HepG2 (cell line): ENCODE results near the gene CRIM1. TPM values are rescaled to one million over a fixed set of nuclear protein-coding genes. Genes with fewer than 3 reads are reported as not detected.

Experiments
- ATAC-seq: fragments of 200-7000 bp; cut with Tn5 transposase; 3 replicates; pipeline ENCODE4 v1.9.1; 2020; ENCODE audit warnings: mild to moderate bottlenecking, moderate library complexity
- BruUV-seq: library from RNA; stranded (reverse); fragments of 400-500 nt; replicated peaks from 2 replicates; lab custom pipeline; 2021; lab: Mats Ljungman, UMichigan
- CTCF ChIA-PET: fragments of 300-600 bp; formaldehyde crosslinking; extraction: SDS; loops from one replicate; lab custom pipeline; 2021; ENCODE audit warnings: low total read pairs, inconsistent platforms, low intra/inter-chr PET ratio; lab: Yijun Ruan, JAX
- POLR2A ChIA-PET: fragments of 350-600 bp; sonication (Branson Sonifier 250); formaldehyde crosslinking; loops from one replicate; lab custom pipeline; 2020; ENCODE audit warnings: antibody characterized with exemption, inconsistent platforms; lab: Yijun Ruan, JAX
- DNase-seq: peaks from one replicate; pipeline ENCODE4 v3.0.0-alpha.2; 2015; ENCODE audit warnings: low spot score
- FAIRE-seq: peaks from 3 replicates; lab custom pipeline; 2011; peaks lifted over from hg19 to GRCh38; lab: Jason Lieb, UNC
- H2AFZ ChIP-seq: one replicate; pipeline ENCODE4 v1.6.1; 2011; ENCODE audit warnings: low read length, inconsistent platforms
- H3K27ac ChIP-seq: fragments of 300-600 bp; 3 replicates; pipeline ENCODE4 v1.8.0; 2011; ENCODE audit warnings: mixed run types, mild to moderate bottlenecking, mixed read lengths, low read length, inconsistent platforms; ENCODE audit not compliant: insufficient read depth; ENCODE audit errors: extremely low read length
- H3K27me3 ChIP-seq, 2 experiments: fragments of 200-600 bp in 1 of 2; 2 replicates in 1 of 2; 3 replicates in 1 of 2; pipeline versions ENCODE4 v1.6.0 to v1.8.0; 2011; ENCODE audit warnings: low read length in 2 of 2, mild to moderate bottlenecking in 2 of 2, moderate library complexity in 2 of 2, inconsistent platforms in 1 of 2; ENCODE audit not compliant: insufficient read depth in 2 of 2, control insufficient read depth in 1 of 2
- H3K36me3 ChIP-seq, 2 experiments: fragments of 200-600 bp in 1 of 2; replicated peaks in 1 of 2; 2 replicates in 1 of 2; 3 replicates in 1 of 2; pipeline versions ENCODE4 v1.5.1 to v1.8.0; 2011; ENCODE audit warnings: low read length in 2 of 2, inconsistent platforms in 1 of 2; ENCODE audit not compliant: insufficient read depth in 2 of 2, control insufficient read depth in 1 of 2
- H3K4me1 ChIP-seq: 2 replicates; pipeline ENCODE4 v1.5.1; 2012; ENCODE audit warnings: low read length, inconsistent platforms; ENCODE audit not compliant: insufficient read depth
- H3K4me2 ChIP-seq: 2 replicates; pipeline ENCODE4 v1.6.0; 2011; ENCODE audit warnings: low read depth, low read length, inconsistent platforms
- H3K4me3 ChIP-seq, 3 experiments: fragments of 200-600 bp in 1 of 3; sonication (generic), shearing (Covaris generic) in 1 of 3; replicated peaks in 1 of 3; 2 replicates each; pipeline ENCODE4 v1.5.1; 2011 to 2016; ENCODE audit warnings: low read length in 3 of 3, inconsistent platforms in 2 of 3, low read depth in 2 of 3, mild to moderate bottlenecking in 2 of 3, control low read depth in 1 of 3, mixed read lengths in 1 of 3; ENCODE audit not compliant: insufficient read depth in 1 of 3
- H3K79me2 ChIP-seq: one replicate; pipeline ENCODE4 v1.6.1; 2011; ENCODE audit warnings: low read length, inconsistent platforms; ENCODE audit not compliant: insufficient read depth
- H3K9ac ChIP-seq: 2 replicates; pipeline ENCODE4 v1.6.0; 2011; ENCODE audit warnings: mild to moderate bottlenecking, low read depth, low read length, inconsistent platforms; ENCODE audit not compliant: insufficient read depth
- H3K9me3 ChIP-seq: 2 replicates; pipeline ENCODE4 v1.5.1; 2012; ENCODE audit warnings: mild to moderate bottlenecking, low read length
- H4K20me1 ChIP-seq: 2 replicates; pipeline ENCODE4 v1.6.0; 2011; ENCODE audit warnings: inconsistent platforms, mild to moderate bottlenecking, low read length, moderate library complexity; ENCODE audit not compliant: insufficient read depth
- HHEX ChIP-seq: IDR thresholded peaks from 2 replicates; pipeline ENCODE4 v1.6.1; 2016; ENCODE audit warnings: control low read depth
- SMC3 ChIP-seq: IDR thresholded peaks from 2 replicates; pipeline ENCODE4 v1.6.1; 2011; ENCODE audit warnings: low read length, improper control_type of control experiment
- SNAPC2 ChIP-seq: sonication (generic); formaldehyde crosslinking; IDR thresholded peaks from 2 replicates; pipeline ENCODE4 v1.8.1; 2022; ENCODE audit warnings: mild to moderate bottlenecking, missing genetic modification reagents
- SOX13 ChIP-seq, 3 experiments: fragments of 450-650 bp in 1 of 3; sonication (generic) in 1 of 3; formaldehyde crosslinking in 1 of 3; IDR thresholded peaks in 2 of 3; conservative IDR thresholded peaks in 1 of 3; 2 replicates each; pipeline versions ENCODE4 v1.5.0 to v1.6.1; 2016 to 2020; ENCODE audit warnings: antibody characterized with exemption in 1 of 3, mild to moderate bottlenecking in 1 of 3, missing compliant biosample characterization in 1 of 3, missing genetic modification reagents in 1 of 3, moderate library complexity in 1 of 3
- ZBTB3 ChIP-seq: sonication (generic); formaldehyde crosslinking; IDR thresholded peaks from 2 replicates; pipeline ENCODE4 v1.4.0; 2020; ENCODE audit warnings: low read depth, mild to moderate bottlenecking, moderate library complexity, missing genetic modification reagents, borderline replicate concordance
- ZNF296 ChIP-seq: sonication (generic); formaldehyde crosslinking; conservative IDR thresholded peaks from 2 replicates; pipeline ENCODE4 v1.5.0; 2020; ENCODE audit warnings: mild to moderate bottlenecking, missing genetic modification reagents
- ZNF326 ChIP-seq: sonication (generic); formaldehyde crosslinking; IDR thresholded peaks from 2 replicates; pipeline ENCODE4 v1.4.0; 2020; ENCODE audit warnings: missing genetic modification reagents, borderline replicate concordance
- ZNF75D ChIP-seq: sonication (generic); formaldehyde crosslinking; IDR thresholded peaks from 2 replicates; pipeline ENCODE4 v1.8.1; 2023; ENCODE audit warnings: missing genetic modification reagents, mild to moderate bottlenecking, borderline replicate concordance
- WGBS: methylation state at CpG from one replicate; pipeline ENCODE4 v1.1.6; 2017; ENCODE audit warnings: low lambda C conversion rate; 5-methylcytosine and 5-hydroxymethylcytosine counted together
- in situ Hi-C: cut with HindIII; loops from 2 replicates; pipeline ENCODE4 v1.10.0; 2017; ENCODE audit warnings: low pct_unique_long_range_greater_than_20kb; ENCODE audit not compliant: extremely low pct_ligation_motif_present
- intact Hi-C: fragments of 100-400 bp; cut with micrococcal nuclease; formaldehyde crosslinking; loops from one replicate; pipeline ENCODE4 v1.10.0; 2022; ENCODE audit not compliant: unreplicated experiment
- polyA plus RNA-seq, 8 experiments: library from polyadenylated mRNA; depleted of rRNA in 3 of 8; stranded (reverse) in 7 of 8; unstranded in 1 of 8; fragments of >200 nt; fragmentation: Illumina TruSeq in 4 of 8; extraction: Trizol in 4 of 8; gene quantifications; 2 replicates each; pipeline versions ENCODE4 v1.2.1 to v1.2.3, GENCODE V29; 2011 to 2016; ENCODE audit warnings: low read depth in 4 of 8, missing spikeins in 1 of 8, mixed read lengths in 1 of 8; ENCODE audit not compliant: insufficient read depth in 1 of 8
- total RNA-seq, 5 experiments: library from RNA; depleted of rRNA; stranded (reverse); fragments of >200 nt; fragmentation: Illumina TruSeq; extraction: Trizol; gene quantifications; 2 replicates each; pipeline ENCODE4 v1.2.3, GENCODE V29; 2016; ENCODE audit warnings: low read depth in 1 of 5
- TF ChIP-seq, protein P1 (sequence below): IDR thresholded peaks from 2 replicates; pipeline ENCODE4 v1.6.1; 2016

Gene CRIM1
- total and polyA plus RNA-seq, 2 of the 13 experiments (the other 11 are each of a cell fraction or from before 2014, with no cell fraction given), result 39.1 to 69.9 TPM

- no peaks in the 10 kb centered on the region; the same call in 1 of the 2 replicates for H4K20me1 ChIP-seq
- DNase-seq, result no peak
- TF ChIP-seq ZNF75D (CRISPR knock-in tag) (no peak), SMC3 (no peak), HHEX (CRISPR knock-in tag) (no peak), ZBTB3 (CRISPR knock-in tag) (no peak)
- TF ChIP-seq, all 625 proteins: peak for 0
- WGBS, result 95% methylated on average over 4 of the region's 4 CpGs
- no peaks in the 10 kb centered on the region for H3K9me3 ChIP-seq
- H3K36me3 ChIP-seq, result peaks cover 27 to 89% of the 10 kb centered on the region in 2 experiments
- no peak for ATAC-seq
- ChIA-PET CTCF (no interaction called here), POLR2A (no interaction called here)
- no TSS peak for BruUV-seq
- H3K4me1 ChIP-seq, result peaks cover 7% of the 10 kb centered on the region
- H3K9ac ChIP-seq, result no peak overlapping the region
- H3K79me2 ChIP-seq, result no peaks in the 10 kb centered on the region
- no peak overlapping the region for H2AFZ ChIP-seq
- no peak overlapping the region for H3K27ac ChIP-seq
- H3K27me3 ChIP-seq, result no peaks in the 10 kb centered on the region
- in situ Hi-C loops, result no loop called here
- no peak overlapping the region for H3K4me2 ChIP-seq
- H3K4me3 ChIP-seq, result no peak overlapping the region
- intact Hi-C loops, result no loop called here
- no peak for FAIRE-seq
These were observed 110.6 kb downstream of the CRIM1 start for GRCh38 chr2:36466135-36466534.

DNA sequence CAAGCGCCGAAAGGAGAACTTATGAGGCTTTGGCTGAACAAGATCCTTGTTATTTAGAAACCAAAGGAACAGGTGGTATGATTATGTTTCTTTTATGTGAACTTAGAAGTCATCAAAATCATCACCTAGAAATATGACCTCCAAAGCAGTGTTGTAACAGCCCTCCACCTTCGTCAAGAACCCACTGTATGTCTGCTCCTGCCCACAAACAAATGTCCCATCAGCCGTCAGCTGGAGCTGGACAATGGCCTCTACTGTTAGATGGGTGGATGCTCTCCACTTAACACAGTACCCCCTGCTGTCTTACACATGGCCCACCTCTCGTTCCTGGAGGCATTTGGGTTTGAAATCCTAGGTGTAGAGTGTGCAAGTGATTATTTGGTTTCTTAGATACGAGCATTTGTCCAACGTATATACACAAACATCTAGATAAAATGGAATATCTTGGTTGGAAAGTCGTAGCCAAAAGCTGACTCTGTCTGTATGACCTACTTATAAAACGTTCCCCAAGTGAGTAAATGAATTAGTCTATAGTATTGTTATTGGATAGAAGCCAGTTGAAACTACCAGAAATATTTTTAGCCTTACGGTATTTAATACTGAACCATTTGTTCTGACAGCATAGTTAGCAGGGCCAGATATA, 113.0 kb downstream of the CRIM1 start:
- no peaks in the 10 kb centered on the region for H3K79me2 ChIP-seq
- no peaks in the 10 kb centered on the region for H3K27me3 ChIP-seq
- no peaks in the 10 kb centered on the region for H3K9me3 ChIP-seq
- ATAC-seq, result no peak; the same call in 2 of the 3 replicates
- TF ChIP-seq SOX13 (IDR thresholded peaks at IDR 0.05) (no peak), SOX13 (CRISPR knock-in tag; conservative IDR thresholded peaks at IDR 0.05 in 1 of 2, IDR thresholded peaks at IDR 0.05 in 1 of 2) (no peak), SNAPC2 (CRISPR knock-in tag) (no peak), ZNF326 (CRISPR knock-in tag) (no peak), ZNF296 (no peak)
- TF ChIP-seq, protein P1, sequence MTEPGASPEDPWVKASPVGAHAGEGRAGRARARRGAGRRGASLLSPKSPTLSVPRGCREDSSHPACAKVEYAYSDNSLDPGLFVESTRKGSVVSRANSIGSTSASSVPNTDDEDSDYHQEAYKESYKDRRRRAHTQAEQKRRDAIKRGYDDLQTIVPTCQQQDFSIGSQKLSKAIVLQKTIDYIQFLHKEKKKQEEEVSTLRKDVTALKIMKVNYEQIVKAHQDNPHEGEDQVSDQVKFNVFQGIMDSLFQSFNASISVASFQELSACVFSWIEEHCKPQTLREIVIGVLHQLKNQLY, result no peak
- TF ChIP-seq, all 625 proteins: peak for 0
- H3K36me3 ChIP-seq, result peaks cover 29 to 86% of the 10 kb centered on the region in 2 experiments
- H3K9ac ChIP-seq, result no peak overlapping the region
- intact Hi-C loops (no loop called here), in situ Hi-C loops (no loop called here)
- POLR2A ChIA-PET, result no interaction called here
- no peak overlapping the region for H3K27ac ChIP-seq
- CTCF ChIA-PET, result no interaction called here
- H3K4me2 ChIP-seq, result no peak overlapping the region
- no peaks in the 10 kb centered on the region for H3K4me1 ChIP-seq
- H3K4me3 ChIP-seq, result no peak overlapping the region
- no peak overlapping the region for H2AFZ ChIP-seq
- FAIRE-seq (no peak), DNase-seq (no peak)
- no TSS peak for BruUV-seq
- 96% methylated on average over 10 of the region's 10 CpGs for WGBS
- H4K20me1 ChIP-seq, result no peaks in the 10 kb centered on the region; the same call in 1 of the 2 replicates
